ENCODE data around the gene UQCR11. TPM values are rescaled to one million over a fixed set of nuclear protein-coding genes. Genes with fewer than 3 reads are reported as not detected.
"Not testable (repeated sequence)": the region's sequence is repeated elsewhere in the genome, so short reads cannot be mapped to it uniquely, and the experiment has no call there.

The UQCR11 gene
- 141 and 200 TPM in 2 replicates for total RNA-seq (2014; rRNA removed; shearing (Covaris generic))

DNA sequence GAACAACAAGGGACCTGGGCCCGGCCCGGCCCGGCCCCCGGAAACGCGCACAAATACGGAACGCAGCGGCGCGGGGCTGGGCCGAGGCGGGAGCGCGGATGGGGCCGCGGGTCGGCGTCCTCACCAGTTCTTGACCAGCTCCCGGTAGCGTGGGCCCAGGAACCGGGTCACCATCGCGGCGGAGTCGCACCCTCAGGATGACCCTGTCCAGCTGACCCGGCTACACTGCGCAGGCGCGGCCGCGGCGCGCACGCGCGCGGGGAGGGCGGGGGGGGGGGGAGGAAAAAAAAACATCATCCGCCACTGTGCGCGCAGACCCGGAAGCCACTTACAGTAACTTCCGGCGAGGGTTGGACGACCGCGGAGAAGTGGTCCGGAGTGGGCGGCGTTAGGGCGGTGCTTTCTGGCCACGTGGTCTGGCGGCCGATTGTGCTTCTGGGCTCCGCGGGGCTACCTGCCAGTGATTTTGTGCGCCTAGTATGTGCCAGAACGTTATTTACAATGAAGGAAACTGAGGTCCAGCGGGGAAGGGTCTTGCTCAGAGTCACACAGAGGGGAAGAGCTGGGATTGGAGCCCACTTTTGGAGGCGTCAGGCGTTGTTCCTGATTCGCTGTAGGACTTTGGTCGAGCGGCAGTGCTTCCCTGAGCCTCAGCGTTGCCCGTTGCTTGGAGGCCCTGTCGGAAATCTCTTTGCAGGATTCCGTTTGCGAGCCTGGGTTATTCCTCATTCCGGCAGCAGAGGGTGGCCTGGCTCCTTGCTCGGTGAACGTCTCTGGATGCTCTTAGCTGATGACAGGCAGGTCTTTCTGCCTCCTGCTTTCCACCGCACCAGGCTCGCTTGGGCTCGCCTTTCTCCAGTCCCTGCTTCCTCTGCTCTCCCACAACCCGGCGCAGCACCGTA lies at the start of gene UQCR11:
TSS of gene UQCR11 (minus strand) at position 227 of the 902 bp plus-strand sequence. CDS start at position 174, 53 bp downstream.
- peak; percentile 97 for DNase-seq (ENCODE audit: low spot score)
- in situ Hi-C loops (cut with HindIII; ENCODE audit: low sequenced_read_pairs), result no loop called here

DNA sequence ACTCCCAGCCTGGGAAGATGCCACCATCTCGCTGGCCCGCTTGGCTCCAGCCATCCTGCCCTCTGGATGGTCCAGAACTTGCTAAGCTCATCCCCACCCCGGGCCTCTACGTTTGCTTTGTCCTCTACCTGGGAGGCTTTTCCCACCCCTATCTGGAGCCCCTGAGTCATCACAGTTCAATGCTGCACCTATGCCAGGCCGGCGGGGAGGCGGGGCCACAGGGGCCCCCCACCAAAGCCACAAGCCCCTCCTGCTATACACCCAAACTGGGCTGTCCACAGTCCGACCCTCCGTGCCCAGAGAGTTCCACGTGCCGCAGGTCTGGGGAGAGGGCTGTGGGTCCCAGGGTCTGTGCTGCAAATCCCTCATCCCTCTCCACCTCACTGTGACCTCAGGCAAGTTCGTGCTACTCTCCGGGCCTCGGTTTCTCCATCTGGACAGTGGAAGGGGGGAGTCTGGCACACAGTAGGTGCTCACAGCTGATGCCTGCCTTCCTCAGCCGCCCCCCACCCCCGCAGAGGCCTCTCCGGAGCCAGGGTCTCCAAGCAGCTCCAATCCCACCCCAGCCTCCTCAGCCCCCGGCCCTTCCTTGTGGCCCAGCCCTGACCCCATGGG lies 49.0 kb upstream of the UQCR11 start:
- DNase-seq (ENCODE audit: low spot score), result no peak
- in situ Hi-C loops (cut with HindIII; ENCODE audit: low sequenced_read_pairs), result no loop called here

DNA sequence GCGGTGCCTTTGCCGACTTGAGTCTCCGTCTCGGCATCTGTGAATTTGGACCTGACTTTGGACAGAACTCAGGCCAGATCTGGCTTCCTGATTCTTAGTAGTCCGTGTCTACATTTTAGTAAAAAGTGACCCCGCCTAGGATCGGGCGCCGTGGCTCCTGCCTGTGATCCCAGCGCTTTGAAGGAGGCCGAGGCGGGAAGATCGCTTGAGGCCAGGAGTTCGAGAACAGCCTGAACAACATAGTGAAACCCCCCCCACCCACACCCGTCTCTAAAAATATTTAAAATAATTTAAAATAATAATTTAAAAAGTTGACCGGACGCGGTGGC lies 48.0 kb upstream of the UQCR11 start:
- in situ Hi-C loops (cut with HindIII; ENCODE audit: low sequenced_read_pairs), result no loop called here

DNA sequence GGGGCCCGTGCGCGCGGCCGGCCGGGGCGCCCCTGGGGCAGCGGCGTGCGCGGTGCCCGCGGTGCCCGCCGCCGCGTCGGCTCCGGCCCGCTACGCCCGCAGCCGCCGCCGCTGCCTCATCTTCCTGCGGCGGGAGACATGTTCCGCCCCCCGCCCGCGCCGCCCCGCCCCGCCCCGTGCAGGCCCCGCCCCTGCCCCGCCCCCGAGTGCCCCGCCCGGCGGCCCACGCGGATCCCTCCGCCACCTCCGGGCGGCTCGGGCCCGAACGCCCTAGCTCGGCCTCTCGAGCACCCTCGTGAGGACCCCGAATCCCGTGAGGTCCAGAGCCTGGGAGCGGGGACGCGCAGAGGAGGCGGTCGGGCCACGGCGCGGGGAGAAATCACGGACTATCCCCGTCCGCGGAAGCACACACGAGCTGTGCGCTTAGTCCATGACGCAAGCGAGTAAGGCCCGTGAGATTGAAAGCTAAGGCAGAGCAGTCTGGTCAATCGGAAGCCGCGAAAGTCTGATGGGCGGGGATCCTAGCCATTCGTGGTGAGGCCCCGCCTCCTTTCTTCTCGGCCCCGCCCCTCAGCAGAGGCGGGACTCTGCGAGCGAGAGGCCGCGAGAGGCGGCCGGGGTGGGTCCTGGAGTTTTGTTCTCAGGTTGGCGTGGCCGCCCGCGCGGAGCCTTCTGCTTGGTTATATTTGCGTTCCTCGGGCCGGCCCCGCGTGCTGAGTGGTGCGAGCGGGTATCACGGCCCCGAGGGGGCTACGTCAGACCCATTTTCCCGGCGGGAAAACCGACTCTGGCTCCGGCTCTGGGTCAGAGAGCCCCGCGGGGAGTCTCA lies 47.4 kb upstream of the UQCR11 start, which contains the start of gene TCF3:
TSS of gene TCF3 (minus strand) at position 145 of the 829 bp plus-strand sequence. CDS start 2,367 bp downstream, outside the sequence.
- peak; percentile 98 for DNase-seq (ENCODE audit: low spot score)
- in situ Hi-C loops (cut with HindIII; ENCODE audit: low sequenced_read_pairs), result no loop called here

More for the DNA sequence above, 48.0 kb upstream of the UQCR11 start:
- no peak for DNase-seq (ENCODE audit: low spot score)

DNA sequence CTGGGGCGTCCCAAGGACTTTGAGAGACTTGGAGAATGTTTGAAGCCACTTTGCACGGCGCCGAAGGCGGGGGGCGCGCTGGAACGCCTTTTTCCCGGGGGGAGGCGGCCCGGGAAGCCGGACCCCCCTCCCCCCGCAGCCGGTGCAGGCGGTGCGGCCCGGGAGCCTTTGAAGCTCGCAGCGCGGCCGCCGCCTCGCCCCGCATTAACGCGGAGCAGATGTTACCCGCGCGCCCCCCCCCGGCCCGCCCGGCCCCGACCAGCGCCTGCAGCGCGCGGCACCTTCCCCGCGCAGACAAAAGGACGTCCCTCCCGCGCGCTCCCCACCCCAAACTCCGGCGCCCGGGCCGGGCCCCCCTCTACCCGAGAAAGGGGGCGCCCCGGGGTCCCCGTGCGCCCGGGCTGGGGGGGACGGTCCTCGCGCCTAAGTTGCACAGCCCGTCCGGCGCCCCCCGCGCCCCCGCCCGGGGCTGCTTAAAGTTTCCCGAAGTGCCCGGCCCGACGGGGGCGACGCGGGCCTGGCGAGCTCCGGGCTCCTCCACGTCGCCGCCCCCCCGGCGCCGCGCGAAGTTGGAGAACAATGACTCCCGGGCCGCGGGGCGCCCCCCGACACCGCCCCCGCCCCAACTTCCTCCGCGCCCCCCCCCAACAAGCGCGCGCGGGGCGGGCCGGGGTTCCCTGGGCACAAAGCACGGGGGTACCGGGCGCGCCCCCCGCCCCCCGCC lies 46.5 kb upstream of the UQCR11 start:
- in situ Hi-C loops (cut with HindIII; ENCODE audit: low sequenced_read_pairs), result no loop called here
- DNase-seq (ENCODE audit: low spot score), result no peak

DNA sequence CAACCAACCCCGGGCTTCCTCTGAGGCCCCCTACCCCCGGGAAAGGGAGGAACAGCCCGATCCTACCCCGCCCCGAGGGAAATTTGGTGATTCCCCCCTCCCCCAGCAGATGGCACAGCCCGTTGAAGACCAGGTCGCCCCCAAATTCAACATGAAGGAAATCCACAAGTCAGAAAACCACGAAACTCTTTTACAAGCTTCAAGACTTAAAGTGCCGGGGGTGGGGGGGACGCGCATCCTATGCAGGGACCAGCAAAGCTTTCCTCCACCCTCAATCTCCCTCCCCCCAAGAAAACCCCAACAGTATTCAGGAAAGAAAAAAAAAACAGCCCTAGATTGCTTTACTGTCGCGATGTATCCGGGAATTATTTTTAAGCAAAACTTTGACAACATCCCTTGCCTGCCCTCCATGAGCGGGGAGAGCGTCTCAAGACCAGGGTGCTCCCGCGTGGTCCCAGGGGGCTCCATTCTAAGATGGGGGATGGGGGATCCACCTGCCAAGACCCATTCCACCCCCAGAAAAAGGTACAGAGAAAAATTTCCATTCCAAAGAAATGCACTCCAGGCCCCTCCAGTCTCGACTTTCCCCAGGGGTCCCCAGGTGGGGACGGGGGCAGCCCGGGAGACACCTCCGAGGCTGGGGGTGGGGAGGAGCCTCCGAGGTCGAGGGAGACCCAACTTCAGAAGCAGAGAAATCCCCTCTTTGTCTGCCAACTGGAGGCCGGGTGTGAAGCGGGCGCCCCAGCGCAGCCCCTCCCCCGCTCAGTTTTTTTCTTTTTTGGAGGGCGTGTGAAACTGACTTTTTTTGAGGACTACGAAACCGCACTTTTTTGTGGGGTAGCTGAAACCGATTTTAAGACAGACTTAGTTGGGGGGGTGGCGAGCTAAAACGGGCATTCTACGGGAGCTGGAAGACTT lies 45.6 kb upstream of the UQCR11 start:
- in situ Hi-C loops (cut with HindIII; ENCODE audit: low sequenced_read_pairs), result no loop called here
- no peak for DNase-seq (ENCODE audit: low spot score)

DNA sequence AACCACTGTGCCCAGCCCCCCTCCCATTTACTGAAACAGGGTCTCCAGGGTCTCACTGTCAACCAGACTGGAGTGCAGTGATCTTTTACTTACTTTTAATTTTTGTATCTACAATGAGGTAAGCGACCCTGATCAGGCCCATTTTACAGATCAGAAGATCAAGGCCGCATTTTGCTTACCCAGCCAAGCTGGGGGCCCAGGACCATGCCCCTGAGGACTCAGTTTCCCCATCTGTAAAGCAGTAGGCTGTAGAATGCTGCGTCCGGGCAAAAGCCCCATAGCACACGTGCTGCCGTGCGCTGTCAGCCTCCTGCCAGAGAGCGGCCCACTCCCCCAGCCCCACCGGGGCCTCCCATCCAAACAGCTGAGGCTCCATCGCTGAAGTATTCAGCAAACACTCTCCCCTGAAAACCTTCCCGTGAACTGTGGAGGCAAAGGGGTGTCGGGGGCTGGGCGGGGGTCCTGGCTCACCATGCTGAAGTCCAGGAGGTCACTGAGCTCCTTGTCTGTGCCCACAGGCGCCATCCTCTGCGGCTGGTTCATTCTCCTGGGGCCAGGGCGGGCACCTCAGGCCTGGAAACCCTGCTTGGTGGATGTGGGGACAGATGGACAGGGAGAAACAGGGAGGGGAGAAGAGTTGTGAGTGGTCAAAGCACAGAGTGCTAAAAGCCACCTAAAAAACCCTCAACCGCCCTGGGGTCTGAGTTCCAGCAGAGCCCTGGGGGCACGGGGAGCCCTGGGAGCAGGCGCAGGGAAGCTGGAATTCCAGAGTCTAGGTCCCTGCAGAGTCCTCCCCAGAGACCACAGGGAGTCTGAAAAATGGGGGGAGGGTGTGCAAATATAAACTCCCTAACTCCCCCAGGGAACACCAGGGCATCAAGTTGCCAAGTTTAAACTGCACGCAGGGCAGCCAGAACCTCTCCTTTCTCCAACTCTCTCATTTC lies 44.7 kb upstream of the UQCR11 start:
- in situ Hi-C loops (cut with HindIII; ENCODE audit: low sequenced_read_pairs), result no loop called here

DNA sequence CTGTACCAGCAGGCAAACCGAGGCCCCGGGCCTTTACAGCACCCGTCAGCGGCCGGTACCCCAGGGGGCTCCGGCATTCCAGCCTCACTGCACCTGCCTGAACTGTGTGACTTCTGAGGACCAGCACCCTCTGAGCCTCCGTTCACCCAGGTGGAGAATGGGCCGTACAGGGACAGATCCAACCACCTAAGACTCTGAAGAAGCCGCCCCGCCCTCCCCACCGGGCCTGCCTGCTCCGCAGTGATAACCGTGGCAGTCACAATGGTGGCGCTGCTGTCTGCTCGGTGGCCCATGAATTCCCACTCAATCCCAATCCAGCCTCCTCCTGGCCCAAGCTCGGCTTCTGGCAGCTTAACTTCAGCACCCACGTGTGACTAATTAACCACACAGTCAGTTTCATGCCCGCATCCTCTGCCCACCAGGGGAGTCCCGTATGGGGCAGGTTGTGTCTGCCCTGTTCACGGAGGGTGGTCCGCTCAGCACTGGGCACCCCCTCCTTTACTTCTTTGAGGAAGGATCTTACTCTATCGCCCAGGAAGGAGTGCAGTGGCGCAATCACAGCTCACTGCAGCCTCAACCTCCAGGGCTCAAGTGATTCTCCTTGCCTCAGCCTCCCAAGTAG lies 43.8 kb upstream of the UQCR11 start:
- DNase-seq (ENCODE audit: low spot score), result no peak
- in situ Hi-C loops (cut with HindIII; ENCODE audit: low sequenced_read_pairs), result no loop called here

More for the DNA sequence above, 44.7 kb upstream of the UQCR11 start:
- no peak for DNase-seq (ENCODE audit: low spot score)

DNA sequence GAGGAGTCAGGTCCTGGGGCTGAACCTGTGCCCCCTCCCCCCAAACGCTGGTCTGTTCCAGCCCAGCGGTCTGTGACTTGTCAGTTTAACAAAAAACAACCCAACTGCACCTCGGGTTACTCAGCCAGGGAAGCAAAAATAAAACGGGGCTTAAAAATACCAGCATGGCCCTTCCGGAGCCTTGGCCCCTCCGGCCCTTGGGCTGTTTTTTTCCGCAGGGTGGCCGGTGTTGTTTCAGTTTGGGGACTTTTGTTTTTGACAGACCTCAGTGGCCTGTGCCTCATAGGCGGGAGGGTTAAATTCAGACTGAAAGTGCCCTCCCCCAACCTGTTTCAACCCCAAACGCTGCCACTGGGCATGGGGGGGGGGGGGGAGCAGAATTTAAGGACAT lies 43.2 kb upstream of the UQCR11 start:
- in situ Hi-C loops (cut with HindIII; ENCODE audit: low sequenced_read_pairs), result no loop called here
- no peak for DNase-seq (ENCODE audit: low spot score)

DNA sequence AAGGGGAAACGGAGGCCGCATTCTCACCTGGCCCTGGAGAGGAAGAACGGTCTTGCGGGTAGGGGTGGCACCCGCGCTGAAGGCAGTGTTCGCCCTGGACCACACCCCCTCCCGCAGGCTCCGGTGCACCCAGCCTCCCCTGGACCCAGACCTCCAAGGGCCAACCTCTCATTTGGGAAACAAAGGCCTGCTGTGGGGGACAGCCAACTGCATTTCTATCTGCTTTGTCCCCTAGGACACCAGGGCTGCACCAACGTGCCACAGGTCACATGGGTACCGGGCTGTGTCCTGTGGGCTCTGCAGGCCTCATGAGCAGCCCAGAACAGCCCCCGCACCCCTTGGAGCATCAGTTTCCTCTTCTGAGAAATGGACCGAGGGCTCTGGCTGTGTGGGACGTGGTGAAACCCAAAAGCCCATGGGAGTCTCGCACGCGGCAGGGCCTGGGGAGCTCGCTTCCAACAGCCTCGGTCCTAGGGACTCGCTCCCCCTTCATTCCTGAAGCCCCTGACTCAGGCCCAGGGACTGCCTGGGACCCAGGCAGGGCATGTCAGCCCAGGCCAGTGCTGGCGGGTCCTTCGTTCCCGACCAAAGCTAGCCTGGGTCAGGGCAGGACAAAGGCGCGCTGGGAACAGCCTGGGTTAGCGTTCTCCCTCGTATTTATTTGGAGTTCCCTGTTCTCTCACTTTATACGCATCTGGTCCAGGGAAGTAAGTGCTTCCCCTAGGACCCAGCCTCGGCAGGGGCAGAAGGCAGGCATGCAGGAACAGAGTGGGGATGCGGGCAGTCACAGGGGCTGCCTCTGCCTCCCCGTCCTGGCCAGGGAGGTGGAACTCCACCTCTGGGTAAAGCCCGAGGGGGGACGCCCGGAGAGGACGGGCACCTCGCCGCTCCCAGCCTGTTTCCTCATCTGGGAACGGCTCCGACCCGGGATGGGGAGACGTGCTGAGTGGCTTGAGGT lies 42.5 kb upstream of the UQCR11 start:
- no peak for DNase-seq (ENCODE audit: low spot score)
- in situ Hi-C loops (cut with HindIII; ENCODE audit: low sequenced_read_pairs), result no loop called here

DNA sequence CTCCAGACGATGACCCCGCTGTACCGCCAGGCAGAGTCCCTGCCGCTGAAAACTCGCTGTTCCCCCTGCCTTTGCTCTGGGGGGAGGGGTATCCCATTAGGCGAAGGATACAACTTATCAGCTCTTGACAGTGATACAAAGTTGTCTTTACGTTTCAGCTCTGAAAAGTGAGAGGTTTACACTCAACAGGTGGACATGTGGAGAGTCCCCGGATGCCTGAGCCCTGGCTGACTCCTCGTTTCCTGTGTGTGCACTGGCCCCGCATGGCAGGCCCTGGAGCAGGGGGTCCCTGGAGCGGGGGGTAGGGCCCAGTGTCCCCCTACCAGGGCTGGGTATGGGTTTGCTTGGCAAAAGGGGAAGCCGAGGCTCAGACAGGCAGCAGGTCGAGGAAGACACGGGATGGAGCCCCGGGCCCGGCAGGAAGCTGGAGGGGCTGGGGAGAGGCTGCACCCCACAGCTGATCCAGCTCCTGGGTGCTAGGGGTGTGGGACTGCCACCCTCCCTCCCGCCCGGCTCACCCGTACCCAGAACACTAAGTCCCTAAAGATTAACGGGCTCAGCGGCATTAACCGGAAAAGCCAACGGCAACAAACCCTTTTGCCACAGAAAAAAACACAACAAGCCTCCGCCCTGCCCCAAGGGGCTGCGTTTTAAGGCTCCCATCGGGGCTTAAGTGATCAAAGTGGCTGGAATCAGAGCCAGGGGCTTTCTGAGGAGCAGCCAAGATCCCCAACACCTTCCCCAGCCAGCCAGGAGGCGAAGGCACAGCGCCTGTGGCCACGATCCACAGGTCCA lies 41.6 kb upstream of the UQCR11 start:
- in situ Hi-C loops (cut with HindIII; ENCODE audit: low sequenced_read_pairs), result no loop called here
- no peak for DNase-seq (ENCODE audit: low spot score)

DNA sequence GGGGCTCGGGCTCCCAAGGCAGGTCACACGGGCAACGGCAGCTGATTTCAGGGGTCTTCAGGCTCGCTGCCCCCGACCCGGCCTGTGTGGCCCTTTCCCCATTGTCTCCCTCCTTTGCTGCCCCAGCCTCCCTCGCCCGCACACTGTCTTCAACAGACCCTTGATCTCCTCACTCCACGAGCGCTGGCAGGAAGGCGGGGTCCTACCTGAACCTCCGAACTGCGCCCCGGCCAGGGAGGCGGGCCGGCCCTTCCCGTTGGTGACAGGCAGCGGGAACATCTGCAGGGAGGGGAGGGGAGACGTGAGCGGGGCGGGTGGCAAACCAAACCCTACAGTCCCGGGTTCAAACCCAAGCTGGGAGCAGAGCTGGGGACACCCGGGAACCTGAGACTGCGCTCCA lies 40.9 kb upstream of the UQCR11 start:
- DNase-seq (ENCODE audit: low spot score), result no peak
- in situ Hi-C loops (cut with HindIII; ENCODE audit: low sequenced_read_pairs), result no loop called here

DNA sequence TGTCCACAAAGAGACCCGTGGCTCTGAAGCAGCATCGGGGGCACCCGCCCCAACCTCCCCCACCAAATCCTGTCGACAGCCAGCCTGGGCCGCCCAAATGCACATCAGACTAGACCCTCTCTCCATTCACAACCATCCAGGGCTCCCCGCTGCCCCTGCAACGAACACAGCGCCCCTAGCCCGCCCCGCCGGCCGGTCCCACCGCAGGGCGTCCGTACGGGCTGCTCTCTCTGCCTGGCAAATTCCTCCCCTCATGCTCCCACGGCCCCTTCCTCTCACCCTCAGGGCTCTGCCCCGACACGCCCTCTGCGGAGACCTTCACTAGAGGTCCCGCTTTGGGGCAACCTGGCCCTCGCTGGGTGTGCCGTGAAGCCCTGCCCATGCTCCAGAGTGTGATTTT lies 40.0 kb upstream of the UQCR11 start:
- in situ Hi-C loops (cut with HindIII; ENCODE audit: low sequenced_read_pairs), result no loop called here
- no peak for DNase-seq (ENCODE audit: low spot score)

DNA sequence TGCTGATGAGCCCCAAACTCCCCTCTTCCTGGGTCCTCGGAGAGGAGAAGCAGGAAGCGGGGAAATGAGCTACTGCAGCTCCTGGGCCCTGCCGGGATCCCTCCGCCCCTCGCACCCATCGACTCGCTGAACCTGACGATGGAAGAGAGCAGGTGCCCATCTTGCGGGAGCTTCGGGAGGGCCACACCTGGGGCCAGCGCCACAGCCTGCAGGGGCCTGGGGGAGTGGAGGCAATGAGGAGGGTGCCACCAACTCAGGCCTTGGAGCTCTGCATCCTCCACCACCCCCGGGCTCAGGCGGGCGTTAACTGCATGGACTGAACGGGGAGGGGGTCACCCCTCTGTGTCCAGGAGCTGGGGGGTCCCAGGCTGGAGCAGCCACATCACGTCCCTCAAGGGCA lies 38.8 kb upstream of the UQCR11 start:
- DNase-seq (ENCODE audit: low spot score), result no peak
- in situ Hi-C loops (cut with HindIII; ENCODE audit: low sequenced_read_pairs), result no loop called here

DNA sequence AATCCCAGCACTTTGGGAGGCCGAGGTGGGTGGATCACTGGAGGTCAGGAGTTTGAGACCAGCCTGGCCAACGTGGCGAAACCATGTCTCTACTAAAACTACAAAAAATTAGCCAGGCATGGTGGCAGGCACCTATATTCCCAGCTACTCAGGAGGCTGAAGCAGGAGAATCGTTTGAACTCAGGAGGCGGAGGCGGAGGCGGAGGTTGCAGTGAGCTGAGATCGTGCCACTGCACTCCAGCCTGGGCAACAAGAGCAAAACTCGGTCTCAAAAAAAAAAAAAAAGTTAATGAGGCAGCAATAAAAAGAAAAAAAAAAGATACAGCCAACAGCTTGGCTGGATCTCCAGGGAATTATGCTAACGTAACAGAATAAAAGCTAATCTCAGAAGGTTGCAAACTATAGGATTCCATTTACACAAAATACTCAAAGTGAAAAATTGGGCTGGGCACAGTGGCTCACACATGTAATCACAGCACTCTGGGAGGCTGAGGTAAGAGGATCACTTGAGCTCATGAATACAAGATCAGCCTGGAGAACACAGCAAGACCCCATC lies 35.7 kb upstream of the UQCR11 start:
- not testable (repeated sequence) for DNase-seq (ENCODE audit: low spot score)

More for the DNA sequence above, 35.7 kb upstream of the UQCR11 start:
- in situ Hi-C loops (cut with HindIII; ENCODE audit: low sequenced_read_pairs), result not testable (repeated sequence)

All from G401 (cell line).